Activated CD4-positive, alpha-beta T cell treated with anti-CD3 and anti-CD28 coated beads for 48 hours (primary cell): ENCODE measurements around the gene PTPRM.
"Not testable (repeated sequence)": the region's sequence is repeated elsewhere in the genome, so short reads cannot be mapped to it uniquely, and the experiment has no call there.

Source experiments
- DNase-seq: peaks from one replicate; pipeline ENCODE4 v3.0.0-alpha.2; 2020

PTPRM gene

DNA sequence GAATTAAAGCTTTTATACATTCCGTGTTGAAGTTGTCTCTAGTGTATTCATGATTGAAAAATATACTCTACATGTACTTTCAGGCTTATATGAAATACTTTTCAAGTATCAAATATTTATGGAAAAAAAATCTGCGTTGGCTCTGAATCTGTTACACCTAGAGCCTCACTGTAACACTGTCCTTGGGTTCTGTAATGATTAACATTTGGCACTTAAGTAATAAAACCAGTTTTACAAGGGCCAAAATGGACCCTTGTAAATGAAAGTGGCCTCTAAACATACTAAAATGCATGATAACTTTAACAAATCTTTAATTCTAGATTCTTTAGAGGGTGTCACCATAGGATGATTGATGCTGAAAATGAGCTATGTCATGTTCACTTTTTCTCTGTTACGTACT, 162.8 kb downstream of the PTPRM start:
- DNase-seq = no peak

DNA sequence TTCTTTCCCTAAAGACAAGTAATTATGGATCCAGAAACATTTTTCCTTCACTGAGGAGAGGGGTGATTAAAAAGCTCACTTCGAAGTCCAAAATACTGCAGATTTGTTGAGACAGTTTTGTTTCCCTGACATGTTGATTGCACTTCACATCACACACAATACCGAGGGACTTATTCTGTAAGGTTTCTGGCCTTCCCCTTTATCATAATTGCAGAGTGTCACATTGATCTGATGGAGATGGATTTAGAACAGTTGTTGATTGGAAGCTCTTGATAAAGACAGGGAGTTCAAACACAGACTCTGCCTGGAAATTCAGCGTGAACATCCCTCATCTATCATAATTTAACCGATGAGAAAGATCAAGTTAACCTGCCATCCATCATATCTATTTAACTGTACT, 163.6 kb downstream of the PTPRM start:
- no peak for DNase-seq

DNA sequence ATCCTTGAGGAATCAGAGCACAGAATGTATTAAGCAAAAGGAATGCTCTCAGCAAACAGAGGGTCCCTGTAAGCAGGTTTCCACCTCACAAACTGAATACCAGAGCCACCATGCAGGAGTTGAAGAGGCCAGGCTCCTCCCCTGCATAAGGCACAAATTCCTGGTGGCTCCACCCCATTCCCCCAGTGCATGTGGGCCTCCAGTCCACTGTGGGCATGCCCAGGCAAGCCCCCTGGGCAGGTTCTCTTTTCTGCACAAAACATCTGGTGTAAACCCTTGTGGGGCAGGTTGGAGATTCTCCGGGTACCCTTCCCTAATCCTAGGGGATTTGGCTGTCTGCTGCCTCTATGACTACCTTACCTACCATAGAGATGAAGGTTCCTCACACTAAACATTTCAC, 166.5 kb downstream of the PTPRM start:
- DNase-seq = no peak

DNA sequence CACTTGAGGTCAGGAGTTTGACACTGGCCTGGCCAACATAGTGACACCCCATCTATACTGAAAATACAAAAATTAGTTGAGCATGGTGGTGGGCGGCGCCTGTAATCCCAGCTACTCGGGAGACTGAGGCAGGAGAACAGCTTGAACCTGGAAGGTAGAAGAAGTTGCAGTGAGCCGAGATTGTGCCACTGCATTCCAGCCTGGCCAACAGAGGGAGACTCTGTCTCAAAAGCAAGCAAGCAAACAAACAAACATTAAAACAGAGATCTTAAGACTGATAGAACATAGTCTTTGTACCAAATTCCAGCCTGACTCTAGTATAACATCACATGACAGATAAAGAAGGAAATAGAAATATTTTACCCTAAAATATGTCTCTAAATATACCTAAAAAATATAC, 168.1 kb downstream of the PTPRM start:
- no peak for DNase-seq

DNA sequence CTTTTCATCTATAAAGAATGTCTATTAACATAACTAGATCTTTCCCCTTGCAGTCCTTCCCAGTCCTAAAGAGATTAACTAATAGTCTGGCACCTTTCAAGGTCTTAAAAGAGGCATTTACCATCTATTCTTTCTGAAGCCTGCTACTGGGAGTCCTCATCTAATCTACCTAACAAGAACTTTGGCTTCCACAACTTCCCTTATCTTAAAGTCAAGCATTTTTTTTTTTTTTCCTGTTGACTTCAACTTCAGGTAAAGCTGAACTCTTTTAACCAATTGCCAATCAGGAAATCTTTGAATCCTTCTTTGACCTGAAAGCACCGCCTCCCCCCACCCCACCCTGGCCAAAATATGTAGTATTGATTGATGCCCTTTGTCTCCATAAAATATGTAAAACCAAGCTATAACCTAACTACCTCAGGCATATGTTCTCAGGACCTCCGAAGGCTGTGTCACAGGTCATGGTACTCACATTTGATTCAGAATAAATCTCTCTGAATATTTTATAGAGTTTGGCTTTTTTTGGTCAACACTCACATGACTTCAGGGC, 168.6 kb downstream of the PTPRM start:
- DNase-seq = no peak

DNA sequence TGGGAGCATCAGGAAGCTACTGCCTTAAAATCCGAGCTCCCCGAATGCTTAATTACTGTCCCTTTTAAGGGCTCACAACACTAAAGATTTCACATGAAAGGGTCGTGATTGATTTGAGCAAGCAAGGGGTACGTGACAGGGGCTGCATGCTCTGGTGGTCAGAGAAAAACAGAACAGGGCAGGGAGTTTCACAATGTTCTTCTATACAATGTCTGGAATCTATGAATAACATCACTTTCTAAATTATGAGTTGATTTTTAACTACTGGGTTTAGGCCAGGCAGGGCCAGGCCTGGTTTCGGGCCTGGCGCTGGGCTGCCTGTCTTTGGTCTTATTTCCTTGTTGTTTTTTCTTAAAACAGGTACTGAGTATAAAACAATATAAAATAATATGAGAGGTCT, 169.4 kb downstream of the PTPRM start:
- DNase-seq = not testable (repeated sequence)

DNA sequence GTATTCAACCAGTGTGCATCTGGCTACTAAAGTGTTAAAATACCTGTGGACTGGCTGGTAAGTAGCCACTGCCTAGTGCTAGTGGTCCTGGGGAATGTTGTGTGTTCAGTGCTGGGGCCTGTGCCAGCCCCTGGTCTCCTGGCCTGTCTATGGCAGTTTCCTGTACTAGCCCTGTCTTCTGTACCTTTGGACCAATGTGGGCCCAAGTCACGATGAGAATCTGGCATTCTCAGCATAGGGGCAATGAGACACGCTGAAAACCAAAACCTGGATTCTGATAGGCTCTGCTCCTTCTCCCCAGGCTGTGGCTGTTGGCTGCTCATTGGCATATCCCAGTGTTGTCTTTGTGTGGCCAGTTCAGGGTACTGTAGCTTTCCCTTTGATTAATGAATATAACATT, 170.4 kb downstream of the PTPRM start:
- no peak for DNase-seq

DNA sequence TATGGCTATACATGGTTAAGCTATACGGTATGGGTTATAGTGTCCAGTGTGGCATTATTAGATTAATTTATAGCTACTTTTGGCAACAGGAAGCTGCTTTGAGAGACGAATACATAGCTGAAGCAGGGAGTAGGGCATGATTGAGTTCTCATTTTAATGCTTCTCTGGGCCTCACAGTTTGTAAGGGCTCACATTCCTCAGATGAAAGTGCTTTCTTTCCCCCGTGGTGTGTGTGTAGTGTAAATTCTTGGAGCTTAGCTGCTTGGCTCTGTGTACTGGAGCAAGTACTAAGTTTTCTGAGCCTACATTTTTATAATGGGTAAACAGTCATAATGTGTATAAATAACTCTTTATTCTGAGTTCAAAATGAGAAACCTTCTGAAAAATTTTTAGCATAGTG, 173.7 kb downstream of the PTPRM start:
- no peak for DNase-seq

DNA sequence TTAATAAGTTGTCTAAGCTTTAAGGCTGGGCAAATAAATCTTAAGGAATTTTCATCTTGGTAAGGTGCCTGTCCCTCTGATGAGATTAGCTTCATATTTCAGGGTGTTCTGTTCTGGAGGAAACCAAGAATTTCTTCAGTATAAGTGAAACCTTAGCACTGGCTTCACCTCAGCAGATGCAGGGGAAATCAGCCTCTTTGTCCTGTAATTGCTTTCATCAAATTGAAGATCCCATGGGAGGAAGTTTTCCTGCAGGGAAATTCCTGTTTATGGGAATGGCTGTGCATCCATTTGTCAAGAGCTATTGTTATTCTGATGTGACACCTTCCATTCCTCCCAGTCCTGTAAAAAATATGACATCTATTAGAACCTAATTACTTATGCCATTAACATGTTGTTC, 174.5 kb downstream of the PTPRM start:
- DNase-seq = no peak

DNA sequence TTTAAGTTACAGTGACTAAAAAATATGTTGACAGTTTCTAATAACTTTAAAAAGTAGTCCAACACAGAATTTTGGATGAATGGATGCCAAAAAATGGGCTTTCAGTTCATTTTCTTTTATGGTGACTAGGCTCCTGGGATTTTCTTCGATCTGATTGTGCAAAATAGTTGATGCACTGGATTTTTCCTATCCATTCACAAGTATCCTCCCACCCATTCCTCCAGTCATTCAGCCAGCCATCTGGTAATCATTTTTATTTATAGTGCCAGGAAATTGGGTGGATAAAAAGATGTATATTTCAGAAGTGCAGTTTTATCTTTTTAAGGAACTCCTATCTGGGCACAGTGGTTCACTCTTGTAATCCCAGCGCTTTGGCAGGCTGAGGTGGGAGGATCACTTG, 175.1 kb downstream of the PTPRM start:
- no peak for DNase-seq

DNA sequence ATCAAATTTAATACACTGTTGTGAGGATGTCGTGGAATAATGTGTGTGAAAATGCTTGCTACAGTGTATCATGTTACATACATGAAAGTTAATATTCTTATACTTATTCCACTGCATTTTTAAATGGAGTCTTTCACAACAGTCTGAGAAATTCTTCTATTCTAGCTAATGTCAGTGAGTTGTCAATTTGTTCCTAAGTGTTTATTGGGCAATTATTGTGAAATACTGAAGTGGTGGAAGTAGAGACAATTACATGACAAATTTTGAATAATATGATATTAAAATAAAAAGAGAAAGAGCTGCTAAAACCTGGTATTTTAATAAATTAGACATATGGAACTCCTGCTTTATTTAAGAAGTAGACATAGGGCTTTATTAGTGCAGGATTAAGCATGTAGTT, 176.1 kb downstream of the PTPRM start:
- DNase-seq = no peak

DNA sequence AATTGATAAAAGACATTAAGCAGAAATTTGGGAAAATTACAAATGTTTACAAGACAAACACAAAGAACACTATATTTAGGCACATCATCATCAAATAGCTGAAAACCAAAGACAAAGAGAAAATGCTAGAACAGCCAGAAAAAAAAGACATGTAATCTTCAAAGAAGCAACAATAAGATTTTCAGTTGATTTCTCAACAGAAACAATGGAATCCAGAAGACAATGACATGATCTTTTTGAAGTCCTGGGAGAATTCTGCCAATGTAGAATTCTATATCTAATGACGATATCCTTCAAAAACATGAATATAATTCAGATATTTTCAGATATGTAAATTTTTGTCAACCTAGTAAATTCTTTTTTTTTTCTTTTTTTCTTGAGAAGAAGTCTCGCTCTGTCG, 179.0 kb downstream of the PTPRM start:
- no peak for DNase-seq

DNA sequence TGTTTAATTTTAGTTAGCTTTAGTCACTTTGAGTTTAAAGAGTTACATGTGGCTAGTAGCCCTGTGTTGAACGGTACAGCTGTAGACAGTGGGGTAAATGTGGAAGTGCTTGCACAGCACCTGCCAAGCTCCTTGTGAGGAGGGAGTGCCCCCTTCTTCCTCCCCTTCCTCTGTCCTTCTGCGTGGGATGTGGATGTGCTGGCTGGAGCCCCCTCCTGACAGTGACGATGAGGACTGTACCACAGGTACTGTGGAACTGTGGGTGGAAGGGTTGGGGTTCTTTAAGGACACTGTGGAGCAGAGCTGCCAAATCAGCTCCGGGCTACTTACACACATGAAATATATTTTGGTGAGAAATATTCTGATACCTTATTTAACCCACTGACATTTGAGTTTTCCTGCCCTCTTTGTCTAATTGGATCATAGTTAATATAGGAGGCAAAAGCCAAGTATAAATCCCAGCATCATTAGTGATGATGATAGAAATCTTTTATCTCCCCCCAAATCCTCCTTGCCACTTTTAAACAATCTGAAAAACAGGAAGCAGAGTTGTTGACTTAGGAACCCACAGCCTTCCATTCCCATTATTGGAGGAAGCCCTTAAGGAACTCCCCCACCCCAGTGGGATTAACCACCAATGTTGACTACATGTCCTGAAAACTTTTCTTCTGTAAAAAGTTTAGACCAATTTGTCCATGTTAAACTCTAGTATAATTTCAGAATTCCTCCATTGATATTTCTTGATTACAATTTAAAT, 181.3 kb downstream of the PTPRM start:
- no peak for DNase-seq

DNA sequence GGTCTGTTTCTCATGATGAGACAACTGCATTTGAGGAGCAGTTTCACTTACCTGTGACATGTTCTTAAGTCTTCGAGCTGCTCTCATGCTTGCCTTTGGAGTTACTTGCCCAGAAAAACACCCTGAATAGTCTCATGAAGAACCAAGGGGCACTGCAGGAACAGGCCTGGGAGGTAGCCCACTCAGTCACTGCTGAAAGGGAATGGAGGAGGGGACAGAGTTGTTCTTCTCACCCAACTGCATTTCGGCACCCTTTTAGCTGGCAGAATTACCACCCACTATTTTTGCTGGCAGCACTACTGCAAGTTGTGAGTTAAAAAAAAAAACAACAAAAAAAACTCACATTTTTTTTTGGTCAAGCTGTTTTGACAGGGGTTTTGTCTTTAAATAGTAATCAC, 181.9 kb downstream of the PTPRM start:
- no peak for DNase-seq

DNA sequence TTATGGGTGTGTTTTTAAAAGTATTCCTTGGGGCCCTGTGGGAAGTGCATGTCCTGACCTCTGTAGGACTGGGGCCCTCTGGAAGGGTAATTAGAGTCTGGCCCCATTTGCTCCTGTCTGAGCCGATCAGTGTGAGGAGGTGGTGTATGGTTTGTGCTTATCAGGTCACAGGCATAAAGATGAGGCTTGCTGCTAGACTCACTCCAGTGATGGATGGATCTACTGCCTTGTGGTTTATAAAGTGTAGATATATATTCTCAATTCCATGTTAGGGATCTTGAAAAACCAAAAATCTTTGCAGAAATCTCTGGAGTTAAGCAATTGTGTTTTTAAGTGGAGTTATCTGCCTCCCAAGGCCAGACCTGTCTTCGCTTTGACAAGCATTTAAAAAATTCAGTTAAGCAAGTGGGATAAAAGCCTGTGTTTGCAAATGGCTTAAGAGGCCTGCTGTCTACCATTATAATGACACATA, 182.4 kb downstream of the PTPRM start:
- DNase-seq = no peak

DNA sequence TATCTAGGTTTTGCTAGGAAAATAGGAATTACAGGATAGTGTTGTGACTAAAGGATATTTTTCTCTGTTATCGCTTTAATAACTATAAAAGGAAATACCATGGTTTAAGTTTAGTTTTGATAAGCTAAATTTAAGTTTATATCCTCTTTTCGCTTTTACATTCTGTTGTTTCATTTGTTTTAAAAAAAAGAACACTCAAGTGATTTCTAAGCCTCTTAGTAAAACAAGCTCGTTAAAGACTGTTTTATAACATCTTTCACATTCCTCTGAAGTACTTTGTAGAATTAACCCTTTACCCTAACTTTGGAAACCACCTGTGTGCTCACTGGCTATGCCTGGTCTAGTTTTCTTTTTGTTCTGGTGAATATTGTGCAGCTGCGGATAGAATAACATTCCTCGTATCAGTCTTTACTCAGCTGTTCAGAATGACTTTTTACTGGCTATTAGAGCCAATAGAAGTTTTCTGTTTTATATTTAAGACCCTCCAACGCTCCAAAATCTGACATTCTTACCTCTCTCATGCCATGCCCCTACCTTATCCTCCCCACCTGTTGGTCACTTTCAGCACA, 183.1 kb downstream of the PTPRM start:
- DNase-seq = no peak

DNA sequence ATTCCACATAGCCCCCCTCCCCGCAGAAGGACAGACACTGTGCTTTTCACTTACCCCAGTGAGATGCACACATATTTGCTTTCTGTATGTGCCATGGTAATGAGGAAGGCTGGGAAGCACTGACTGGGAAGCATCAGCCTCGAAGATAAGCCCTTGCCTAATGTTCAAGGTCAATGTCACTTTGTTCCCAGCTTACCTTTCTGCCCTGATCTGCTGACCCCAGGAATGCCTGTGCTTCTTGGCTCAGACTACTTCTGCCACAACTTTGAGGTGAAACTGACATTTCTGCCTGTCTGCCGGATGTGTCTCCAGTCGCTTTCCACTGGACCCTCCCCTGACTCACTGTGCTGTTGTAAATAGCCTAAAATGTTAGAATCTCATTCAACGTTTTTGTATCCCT, 183.8 kb downstream of the PTPRM start:
- DNase-seq = no peak

DNA sequence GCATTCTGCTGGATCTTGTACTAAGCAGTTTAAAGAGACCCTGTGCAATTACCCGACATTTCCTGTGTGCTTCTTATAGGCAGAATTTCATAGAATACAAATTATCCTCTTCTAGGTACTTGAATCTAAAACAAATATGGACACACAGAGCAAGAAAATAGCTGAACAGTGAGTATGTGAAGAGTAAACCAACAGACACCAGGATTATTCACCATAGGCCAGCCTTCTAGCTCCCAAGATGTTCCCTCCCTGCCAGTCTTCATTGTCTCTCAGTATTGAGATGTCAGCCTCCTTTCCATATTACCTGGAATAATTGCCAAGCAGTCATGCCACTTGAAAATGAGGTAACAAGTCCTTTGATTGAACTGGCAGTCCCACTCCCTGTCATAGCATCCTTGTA, 187.1 kb downstream of the PTPRM start:
- no peak for DNase-seq

DNA sequence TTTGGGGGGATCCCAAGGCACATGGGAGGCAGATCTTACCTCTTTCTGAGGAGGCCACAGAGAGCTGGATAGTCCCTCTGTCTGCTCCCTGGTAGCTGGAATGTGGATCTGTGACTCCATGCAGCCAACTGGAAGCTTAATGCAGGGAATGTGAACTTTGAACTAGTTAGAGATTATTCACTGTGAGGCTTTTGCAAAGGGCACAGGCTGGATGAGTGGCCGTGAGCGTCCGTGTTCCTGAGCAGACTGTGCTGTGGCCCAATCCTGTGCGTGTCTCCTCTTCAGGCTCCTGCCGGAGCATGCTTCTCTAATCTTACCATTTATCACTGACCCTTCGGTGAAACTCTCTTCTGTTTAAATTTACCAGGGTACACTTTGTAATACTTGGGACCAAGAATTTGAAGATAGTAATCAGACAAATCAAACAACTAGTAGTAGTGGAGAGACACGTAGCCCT, 187.6 kb downstream of the PTPRM start:
- DNase-seq = no peak

DNA sequence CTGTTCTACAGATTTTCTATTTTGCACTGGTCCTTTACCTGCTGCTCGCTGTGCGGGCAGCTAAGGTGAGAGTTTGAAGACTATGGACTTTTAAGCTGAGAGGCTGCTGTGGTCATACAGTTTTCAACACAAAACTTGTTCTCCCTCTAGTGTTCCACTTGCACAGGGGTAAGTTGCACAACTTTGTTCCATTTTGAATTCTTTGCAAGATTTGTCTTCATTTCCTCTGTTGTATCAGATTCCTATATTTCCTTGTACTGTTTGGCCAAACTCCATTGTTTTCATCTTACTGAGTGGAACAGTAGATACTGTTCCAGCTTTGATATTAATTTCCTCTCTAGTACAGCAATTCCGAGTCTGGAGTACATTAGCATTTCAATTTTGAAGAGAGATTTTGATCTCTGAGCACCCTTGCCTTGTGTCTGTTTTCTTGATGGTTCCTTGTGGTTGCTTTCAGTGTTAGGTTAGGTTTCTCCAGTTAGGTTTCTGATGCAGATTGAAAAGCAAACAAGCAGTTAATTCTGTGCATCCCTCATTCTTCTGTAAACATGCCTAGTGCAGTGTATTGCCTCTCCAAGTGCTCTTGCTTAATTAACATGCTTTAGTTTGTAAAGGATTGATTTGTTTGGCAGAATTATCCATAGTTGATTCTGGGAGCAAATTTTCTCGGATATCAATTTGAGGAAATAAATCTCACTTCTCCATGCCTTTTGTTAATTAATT, 188.8 kb downstream of the PTPRM start:
- DNase-seq = no peak

DNA sequence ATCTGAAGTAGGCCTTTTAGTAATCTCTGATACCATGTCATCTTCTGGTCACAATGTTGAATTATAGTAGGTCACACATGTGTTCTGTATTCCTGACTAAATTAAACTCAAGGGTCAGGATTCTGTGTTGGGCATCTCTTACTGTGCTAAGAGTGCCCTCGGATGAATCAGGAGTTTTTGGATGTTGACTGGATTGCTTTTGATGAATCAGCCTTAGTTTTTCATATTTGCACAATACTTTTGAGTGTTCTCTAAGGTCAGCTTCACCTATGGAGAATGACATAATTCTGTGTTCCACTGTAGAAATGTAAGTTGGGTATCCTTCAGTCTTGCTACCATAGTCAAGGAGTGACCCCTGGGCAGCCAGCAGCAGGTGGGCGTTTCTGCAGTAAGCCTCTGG, 190.1 kb downstream of the PTPRM start:
- no peak for DNase-seq

DNA sequence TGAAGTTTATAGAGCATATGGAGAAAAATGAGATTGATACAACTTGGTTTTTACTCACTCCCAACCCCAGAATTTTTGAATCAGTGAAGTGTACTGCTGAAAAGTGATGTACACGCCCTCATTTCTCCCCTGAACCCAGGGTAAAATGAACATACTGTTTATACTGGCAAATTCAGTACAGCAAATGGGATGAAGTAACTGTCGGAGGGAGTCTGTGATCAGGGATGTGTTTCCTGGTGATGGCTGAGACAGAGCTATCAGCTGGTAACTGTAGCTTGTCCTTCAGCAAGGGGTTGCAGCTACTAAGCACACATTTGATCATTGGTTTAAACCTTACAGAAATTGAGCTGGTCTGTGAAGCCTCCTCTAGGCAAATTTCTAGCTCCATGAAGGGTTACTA, 191.6 kb downstream of the PTPRM start:
- DNase-seq = no peak

DNA sequence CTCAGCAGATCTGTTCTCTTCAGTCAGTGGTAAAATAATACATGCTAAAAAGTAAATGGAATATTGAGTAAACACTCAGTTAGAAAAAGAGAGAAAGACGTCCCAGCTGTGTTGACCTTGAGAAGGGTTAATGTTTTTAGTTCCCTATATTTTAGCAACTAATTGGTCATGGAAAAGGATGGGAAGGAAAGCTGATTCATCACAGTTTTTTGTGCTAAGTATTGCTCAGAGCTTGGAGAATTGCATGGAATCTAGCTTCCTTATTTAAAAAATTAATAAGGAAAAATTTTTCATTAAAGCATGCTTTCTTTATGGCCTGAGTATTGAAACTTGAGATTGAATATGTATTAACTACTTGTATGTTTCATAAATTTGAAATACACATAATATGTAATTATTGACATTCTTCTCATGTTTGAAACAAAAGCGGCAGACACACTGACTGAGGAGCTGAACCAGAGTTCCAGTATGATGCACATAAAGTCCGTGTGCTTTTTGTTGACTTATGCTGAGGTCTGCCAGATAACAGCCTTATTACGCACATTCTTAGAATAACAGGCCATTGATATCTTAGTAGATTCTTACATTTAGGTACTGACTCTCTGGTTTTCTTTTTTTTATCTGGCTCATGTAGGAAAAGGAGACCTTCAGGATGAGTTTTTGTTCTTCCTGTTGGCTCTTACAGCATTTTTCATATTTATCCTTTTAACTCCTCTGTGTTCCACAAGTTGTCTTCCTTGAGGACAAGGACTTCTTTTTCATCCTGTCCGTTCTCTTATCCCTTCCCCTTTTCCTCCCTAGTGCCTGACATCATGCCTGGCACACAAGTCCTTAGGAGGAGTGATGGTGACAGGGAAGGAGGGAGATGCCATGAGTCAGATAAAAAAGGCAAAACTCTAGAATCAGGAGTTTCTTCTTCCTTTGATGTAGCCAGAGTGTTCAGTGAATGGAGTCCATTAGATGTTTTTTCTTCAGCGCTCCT, 194.1 kb downstream of the PTPRM start:
- no peak for DNase-seq
